ENCODE results near the gene TBCD. TPM values are rescaled to one million over a fixed set of nuclear protein-coding genes. Genes with fewer than 3 reads are reported as not detected.

Gene TBCD
- total RNA-seq, 1 experiment from 2014 or later = 29.6 TPM

GRCh38 chr17:82832411-82832810 lies 80.5 kb downstream of the TBCD start:
- no peak overlapping the region for H2AFZ ChIP-seq (ENCODE audit: low read length)
- BruUV-seq (replicated peaks) = no TSS peak
- H3K9ac ChIP-seq (ENCODE audit: low read length) = no peak overlapping the region
- H3K4me1 ChIP-seq (ENCODE audit: insufficient read depth, low read length) = no peaks in the 10 kb centered on the region
- intact Hi-C loops (cut with micrococcal nuclease) = no loop called here
- no peaks in the 10 kb centered on the region for H3K79me2 ChIP-seq (ENCODE audit: low read length)
- no peak overlapping the region for H3K4me3 ChIP-seq (ENCODE audit: low read length)
- H3K27me3 ChIP-seq (ENCODE audit: low read length) = no peaks in the 10 kb centered on the region
- no peak for TF ChIP-seq CTCF (conservative IDR thresholded peaks at IDR 0.05; ENCODE audit: low read depth, low read length)
- no peak for TF ChIP-seq EZH2 (IDR thresholded peaks at IDR 0.05; ENCODE audit: low read length, unreplicated experiment)
- TF ChIP-seq EZH2phosphoT487 (IDR thresholded peaks at IDR 0.05; ENCODE audit: borderline replicate concordance, low read length) = no peak
- H3K9me2 ChIP-seq (replicated peaks; ENCODE audit: low read length) = no peaks in the 10 kb centered on the region
- ChIA-PET POLR2A (ENCODE audit: unreplicated experiment) (no interaction called here), CTCF (interaction anchor here (0.5 kb wide), 1 partner anchor 57 kb away, joined by 3 read pairs; no protein-coding TSS in a partner anchor)
- no peaks in the 10 kb centered on the region for H4K20me1 ChIP-seq (ENCODE audit: low read length)
- H3K27ac ChIP-seq (ENCODE audit: low read length) = no peak overlapping the region
- H3K9me3 ChIP-seq (ENCODE audit: low read length) = no peaks in the 10 kb centered on the region
- no peak overlapping the region for H3K4me2 ChIP-seq (ENCODE audit: low read length)
- H3F3A ChIP-seq (ENCODE audit: low read length, unreplicated experiment) = no peaks in the 10 kb centered on the region
- ATAC-seq (no peak), DNase-seq (no peak)
- peaks cover 14% of the 10 kb centered on the region for H3K36me3 ChIP-seq (ENCODE audit: low read depth, low read length)

GRCh38 chr17:82832881-82833475 lies 81.1 kb downstream of the TBCD start:
- no peak overlapping the region for H3K9ac ChIP-seq (ENCODE audit: low read length)
- H2AFZ ChIP-seq (ENCODE audit: low read length) = no peak overlapping the region
- H3F3A ChIP-seq (ENCODE audit: low read length, unreplicated experiment) = no peaks in the 10 kb centered on the region
- no peaks in the 10 kb centered on the region for H3K9me3 ChIP-seq (ENCODE audit: low read length)
- no peaks in the 10 kb centered on the region for H4K20me1 ChIP-seq (ENCODE audit: low read length)
- no peaks in the 10 kb centered on the region for H3K9me2 ChIP-seq (replicated peaks; ENCODE audit: low read length)
- intact Hi-C loops (cut with micrococcal nuclease) = no loop called here
- peaks cover 9% of the 10 kb centered on the region for H3K36me3 ChIP-seq (ENCODE audit: low read depth, low read length)
- H3K4me1 ChIP-seq (ENCODE audit: insufficient read depth, low read length) = no peaks in the 10 kb centered on the region
- no peak overlapping the region for H3K4me3 ChIP-seq (ENCODE audit: low read length)
- ChIA-PET POLR2A (ENCODE audit: unreplicated experiment) (no interaction called here), CTCF (interaction anchor here (0.5 kb wide), 1 partner anchor 57 kb away, joined by 3 read pairs; no protein-coding TSS in a partner anchor)
- H3K27ac ChIP-seq (ENCODE audit: low read length) = no peak overlapping the region
- no peak overlapping the region for H3K4me2 ChIP-seq (ENCODE audit: low read length)
- ATAC-seq (no peak), DNase-seq (no peak)
- H3K79me2 ChIP-seq (ENCODE audit: low read length) = no peaks in the 10 kb centered on the region
- BruUV-seq (replicated peaks) = no TSS peak
- H3K27me3 ChIP-seq (ENCODE audit: low read length) = no peaks in the 10 kb centered on the region
- no peak for TF ChIP-seq EZH2 (IDR thresholded peaks at IDR 0.05; ENCODE audit: low read length, unreplicated experiment)
- TF ChIP-seq CTCF (conservative IDR thresholded peaks at IDR 0.05; ENCODE audit: low read depth, low read length) = no peak
- no peak for TF ChIP-seq EZH2phosphoT487 (IDR thresholded peaks at IDR 0.05; ENCODE audit: borderline replicate concordance, low read length)

- Histone ChIP-seq H3K36me3 (ENCODE audit: low read depth, low read length) (no peaks in the 10 kb centered on the region), H3K4me2 (ENCODE audit: low read length) (no peak overlapping the region), H3K27me3 (ENCODE audit: low read length) (no peaks in the 10 kb centered on the region), H3K79me2 (ENCODE audit: low read length) (no peaks in the 10 kb centered on the region), H3K9me2 (replicated peaks; ENCODE audit: low read length) (no peaks in the 10 kb centered on the region), H4K20me1 (ENCODE audit: low read length) (no peaks in the 10 kb centered on the region), H2AFZ (ENCODE audit: low read length) (no peak overlapping the region), H3K27ac (ENCODE audit: low read length) (no peak overlapping the region), H3K9me3 (ENCODE audit: low read length) (no peaks in the 10 kb centered on the region), H3K9ac (ENCODE audit: low read length) (no peak overlapping the region), H3K4me3 (ENCODE audit: low read length) (no peak overlapping the region), H3K4me1 (ENCODE audit: insufficient read depth, low read length) (no peaks in the 10 kb centered on the region), H3F3A (ENCODE audit: low read length, unreplicated experiment) (no peaks in the 10 kb centered on the region)
- DNase-seq (no peak), ATAC-seq (no peak)
- TF ChIP-seq CTCF (conservative IDR thresholded peaks at IDR 0.05; ENCODE audit: low read depth, low read length) = no peak
- TF ChIP-seq EZH2 (IDR thresholded peaks at IDR 0.05; ENCODE audit: low read length, unreplicated experiment) = no peak
- TF ChIP-seq EZH2phosphoT487 (IDR thresholded peaks at IDR 0.05; ENCODE audit: borderline replicate concordance, low read length) = no peak
- CTCF ChIA-PET = no interaction called here
- BruUV-seq (replicated peaks) = no TSS peak
- intact Hi-C loops (cut with micrococcal nuclease) = no loop called here
- POLR2A ChIA-PET (ENCODE audit: unreplicated experiment) = no interaction called here
Measured at GRCh38 chr17:82835122-82835521, 83.3 kb downstream of the TBCD start.
